Chondrocyte (in vitro differentiated cells): ENCODE results near the gene LZTS2. TPM values are rescaled to one million over a fixed set of nuclear protein-coding genes. Genes with fewer than 3 reads are reported as not detected.
"Not testable (repeated sequence)": the region's sequence is repeated elsewhere in the genome, so short reads cannot be mapped to it uniquely, and the experiment has no call there.

Source experiments
- DNase-seq: peaks from one replicate; pipeline ENCODE4 v3.0.0; 2021; ENCODE audit warnings: mixed read lengths, low spot score
- H3K27ac Mint-ChIP-seq: one replicate; pipeline ENCODE4 v1.8.0; 2021; ENCODE audit warnings: mild to moderate bottlenecking, moderate library complexity, mixed read lengths; ENCODE audit not compliant: unreplicated experiment
- H3K27me3 Mint-ChIP-seq: 2 replicates; pipeline ENCODE4 v1.8.0; 2021; ENCODE audit warnings: low read depth, mixed read lengths
- H3K36me3 Mint-ChIP-seq: 2 replicates; pipeline ENCODE4 v1.8.0; 2021; ENCODE audit warnings: low read depth, mixed read lengths
- H3K4me1 Mint-ChIP-seq: 2 replicates; pipeline ENCODE4 v1.8.0; 2021; ENCODE audit warnings: low read depth, mild to moderate bottlenecking, mixed read lengths
- H3K4me3 Mint-ChIP-seq: one replicate; pipeline ENCODE4 v1.8.0; 2021; ENCODE audit warnings: mild to moderate bottlenecking, moderate library complexity, mixed read lengths; ENCODE audit not compliant: unreplicated experiment
- H3K9me3 Mint-ChIP-seq: 2 replicates; pipeline ENCODE4 v1.8.0; 2021; ENCODE audit warnings: low read depth, mixed read lengths
- total RNA-seq: library from RNA; stranded (reverse); gene quantifications from 3 replicates; pipeline ENCODE4 v1.2.1, GENCODE V29; 2021
- TF ChIP-seq, protein P1 (sequence below): fragments of 200-600 bp; sonication (generic); IDR thresholded peaks from 2 replicates; pipeline ENCODE4 v1.5.0; 2021; ENCODE audit warnings: antibody characterized with exemption, mild to moderate bottlenecking, moderate library complexity

The LZTS2 gene
- total RNA-seq, 1 donor from 2014 or later = 79.4 TPM

DNA sequence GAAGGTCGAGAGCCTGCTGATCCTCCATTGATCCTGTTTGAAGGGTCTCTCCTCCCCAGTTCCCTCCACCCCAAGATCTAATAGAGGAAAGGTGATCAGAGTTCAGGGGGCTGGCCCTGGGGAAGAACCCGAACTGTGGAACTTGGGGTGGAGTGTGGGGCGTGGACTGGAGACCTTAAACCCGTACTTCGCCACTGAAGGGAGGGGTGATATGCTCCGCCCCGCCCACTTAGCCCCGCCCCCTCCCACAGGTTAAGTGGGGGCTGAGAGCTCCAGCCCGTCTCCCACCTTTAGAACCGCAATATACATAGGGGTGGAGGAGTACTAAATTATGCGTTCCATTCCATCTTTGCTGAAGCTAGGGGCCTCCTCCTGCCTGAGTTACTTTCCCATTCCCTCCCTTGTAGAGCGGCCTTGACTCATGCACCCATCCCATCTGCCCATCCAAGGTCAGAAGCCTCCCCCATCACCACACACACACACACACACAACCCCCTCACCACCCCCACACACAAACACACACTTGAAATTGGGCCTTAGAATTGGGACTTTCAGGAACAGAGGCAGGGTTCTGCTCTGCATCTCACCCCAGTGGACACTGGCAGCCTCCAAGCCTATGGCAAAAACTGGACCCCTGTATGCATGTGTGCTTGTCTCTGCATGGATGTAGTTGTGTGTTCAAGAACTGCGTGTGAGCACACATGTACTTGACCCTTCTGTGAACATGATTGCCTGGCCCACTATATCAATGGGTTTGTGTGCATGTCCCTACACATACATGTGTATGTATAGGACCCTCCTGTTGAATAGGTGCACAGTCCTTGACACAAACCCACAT lies 29.3 kb upstream of the LZTS2 start:
- H3K27me3 Mint-ChIP-seq = no peaks in the 10 kb centered on the region
- no peaks in the 10 kb centered on the region for H3K36me3 Mint-ChIP-seq
- DNase-seq = no peak
- no peak overlapping the region for H3K27ac Mint-ChIP-seq
- peak overlapping the region; percentile 70 for H3K4me3 Mint-ChIP-seq
- H3K4me1 Mint-ChIP-seq = peaks cover 12% of the 10 kb centered on the region
- H3K9me3 Mint-ChIP-seq = no peaks in the 10 kb centered on the region
- TF ChIP-seq, protein P1, sequence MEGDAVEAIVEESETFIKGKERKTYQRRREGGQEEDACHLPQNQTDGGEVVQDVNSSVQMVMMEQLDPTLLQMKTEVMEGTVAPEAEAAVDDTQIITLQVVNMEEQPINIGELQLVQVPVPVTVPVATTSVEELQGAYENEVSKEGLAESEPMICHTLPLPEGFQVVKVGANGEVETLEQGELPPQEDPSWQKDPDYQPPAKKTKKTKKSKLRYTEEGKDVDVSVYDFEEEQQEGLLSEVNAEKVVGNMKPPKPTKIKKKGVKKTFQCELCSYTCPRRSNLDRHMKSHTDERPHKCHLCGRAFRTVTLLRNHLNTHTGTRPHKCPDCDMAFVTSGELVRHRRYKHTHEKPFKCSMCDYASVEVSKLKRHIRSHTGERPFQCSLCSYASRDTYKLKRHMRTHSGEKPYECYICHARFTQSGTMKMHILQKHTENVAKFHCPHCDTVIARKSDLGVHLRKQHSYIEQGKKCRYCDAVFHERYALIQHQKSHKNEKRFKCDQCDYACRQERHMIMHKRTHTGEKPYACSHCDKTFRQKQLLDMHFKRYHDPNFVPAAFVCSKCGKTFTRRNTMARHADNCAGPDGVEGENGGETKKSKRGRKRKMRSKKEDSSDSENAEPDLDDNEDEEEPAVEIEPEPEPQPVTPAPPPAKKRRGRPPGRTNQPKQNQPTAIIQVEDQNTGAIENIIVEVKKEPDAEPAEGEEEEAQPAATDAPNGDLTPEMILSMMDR = no peak

DNA sequence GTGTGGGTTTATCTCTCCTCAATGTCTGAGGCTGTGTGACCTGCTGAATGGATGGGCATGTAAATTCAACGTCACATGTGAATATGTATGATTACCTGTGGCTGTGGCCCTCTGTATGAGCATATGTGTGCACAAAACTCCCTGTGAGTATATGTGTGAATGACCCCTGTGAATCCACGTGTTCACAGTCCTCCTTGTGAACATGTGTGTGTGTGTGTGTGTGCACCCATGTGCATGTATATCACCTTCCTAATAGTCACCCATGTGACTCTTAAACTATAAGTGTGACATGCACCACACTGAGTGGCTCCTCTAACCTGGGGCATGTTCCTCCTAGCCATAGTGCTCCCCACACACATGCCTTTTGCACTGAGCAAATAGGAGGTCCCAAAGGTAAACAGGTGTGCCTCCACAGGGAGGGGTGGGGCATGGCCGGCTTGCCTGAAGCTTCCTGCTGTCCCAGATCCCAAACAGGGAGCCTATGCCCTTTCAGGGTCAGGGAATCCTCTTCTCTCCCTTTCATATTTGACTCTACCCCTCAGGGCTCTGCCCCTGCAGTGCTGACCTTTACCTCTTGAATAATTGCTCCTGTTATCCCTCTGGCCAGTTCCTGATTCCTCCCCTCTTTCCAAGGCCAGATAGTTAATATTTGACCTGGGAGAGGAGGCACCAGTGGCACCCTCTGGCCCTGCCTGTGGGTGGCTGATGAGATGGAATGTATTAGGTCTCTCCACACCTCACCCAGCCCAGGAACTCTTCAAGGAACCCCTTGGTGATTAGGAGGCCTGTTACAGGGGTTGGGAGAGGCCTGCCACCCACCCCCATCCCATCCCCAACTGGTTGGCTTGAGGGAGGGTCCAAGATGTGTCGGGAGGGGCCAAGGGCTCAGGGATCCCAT lies 28.4 kb upstream of the LZTS2 start:
- TF ChIP-seq, protein P1 = no peak
- H3K36me3 Mint-ChIP-seq = no peaks in the 10 kb centered on the region
- H3K27me3 Mint-ChIP-seq = no peaks in the 10 kb centered on the region
- no peaks in the 10 kb centered on the region for H3K9me3 Mint-ChIP-seq
- no peak overlapping the region for H3K4me3 Mint-ChIP-seq
- H3K27ac Mint-ChIP-seq = no peak overlapping the region
- peak; percentile 52 for DNase-seq
- H3K4me1 Mint-ChIP-seq = peaks cover 12% of the 10 kb centered on the region

DNA sequence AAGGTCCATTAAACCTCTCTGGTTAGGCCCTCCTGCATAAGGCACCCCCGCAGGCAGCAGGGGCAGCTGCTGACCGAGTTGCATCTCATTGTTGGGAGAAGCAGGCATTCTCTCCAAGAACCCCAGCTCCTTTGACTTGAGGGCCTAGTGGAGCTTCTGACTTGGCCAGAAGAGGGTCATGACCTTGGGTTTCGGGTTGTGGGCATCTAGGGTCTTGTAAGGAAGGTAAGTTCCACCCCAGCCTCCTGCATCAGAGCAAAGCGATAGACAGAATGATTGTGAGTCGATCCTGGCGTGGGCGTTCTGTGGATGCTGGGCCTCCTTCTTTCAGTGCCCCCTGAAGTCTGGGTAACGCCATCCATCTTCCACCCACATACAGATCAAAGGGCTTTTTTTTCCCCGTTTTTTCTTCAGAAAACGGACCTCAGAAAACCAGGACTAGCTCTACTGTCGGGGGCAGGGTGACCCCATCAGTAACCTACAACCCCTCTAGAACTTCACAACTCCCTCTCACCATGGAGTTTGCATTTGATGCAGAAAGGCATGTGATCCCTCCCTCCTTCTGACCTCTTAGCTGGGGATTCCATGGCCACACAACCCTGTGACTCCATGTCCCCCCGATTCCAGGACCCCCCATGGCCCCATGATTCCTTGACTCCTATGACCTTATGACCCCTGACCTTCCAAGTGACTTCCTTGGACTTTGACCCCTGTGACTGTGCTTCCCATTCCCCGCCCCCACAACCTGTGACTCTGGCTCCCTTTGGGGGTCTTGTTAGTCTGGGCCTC lies 27.3 kb upstream of the LZTS2 start:
- Mint-ChIP-seq H3K36me3 (no peaks in the 10 kb centered on the region), H3K9me3 (no peaks in the 10 kb centered on the region), H3K27me3 (no peaks in the 10 kb centered on the region), H3K27ac (no peak overlapping the region), H3K4me3 (no peak overlapping the region), H3K4me1 (peaks cover 12% of the 10 kb centered on the region)
- DNase-seq = no peak
- TF ChIP-seq, protein P1 = no peak

DNA sequence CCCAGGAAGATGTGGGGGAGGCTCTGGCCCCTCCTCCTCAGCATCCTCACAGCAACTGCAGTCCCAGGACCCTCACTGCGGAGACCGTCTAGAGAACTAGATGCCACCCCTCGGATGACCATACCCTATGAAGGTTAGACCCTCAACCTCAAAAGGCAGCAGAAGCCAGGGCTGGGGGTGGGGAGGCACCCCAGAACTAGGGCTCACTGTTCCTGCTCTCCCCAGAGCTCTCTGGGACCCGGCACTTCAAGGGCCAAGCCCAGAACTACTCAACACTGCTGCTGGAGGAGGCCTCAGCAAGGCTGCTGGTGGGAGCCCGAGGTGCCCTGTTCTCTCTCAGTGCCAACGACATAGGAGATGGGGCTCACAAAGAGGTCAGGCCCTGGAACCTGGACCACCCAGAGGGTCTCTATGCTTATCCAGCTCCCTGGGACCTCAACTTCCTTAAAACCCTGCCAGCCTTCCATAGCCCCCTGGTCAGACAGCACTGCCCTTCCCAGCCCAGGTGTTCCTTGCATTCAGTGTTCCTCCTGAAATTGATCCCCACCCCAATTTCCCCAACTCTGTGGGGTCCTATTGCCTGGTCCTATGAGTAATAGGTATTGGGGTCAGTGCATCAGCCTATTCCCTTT lies 26.6 kb upstream of the LZTS2 start:
- Mint-ChIP-seq H3K9me3 (no peaks in the 10 kb centered on the region), H3K36me3 (no peaks in the 10 kb centered on the region), H3K27me3 (no peaks in the 10 kb centered on the region), H3K4me1 (peaks cover 12% of the 10 kb centered on the region), H3K4me3 (no peak overlapping the region), H3K27ac (no peak overlapping the region)
- no peak for DNase-seq
- TF ChIP-seq, protein P1 = no peak

DNA sequence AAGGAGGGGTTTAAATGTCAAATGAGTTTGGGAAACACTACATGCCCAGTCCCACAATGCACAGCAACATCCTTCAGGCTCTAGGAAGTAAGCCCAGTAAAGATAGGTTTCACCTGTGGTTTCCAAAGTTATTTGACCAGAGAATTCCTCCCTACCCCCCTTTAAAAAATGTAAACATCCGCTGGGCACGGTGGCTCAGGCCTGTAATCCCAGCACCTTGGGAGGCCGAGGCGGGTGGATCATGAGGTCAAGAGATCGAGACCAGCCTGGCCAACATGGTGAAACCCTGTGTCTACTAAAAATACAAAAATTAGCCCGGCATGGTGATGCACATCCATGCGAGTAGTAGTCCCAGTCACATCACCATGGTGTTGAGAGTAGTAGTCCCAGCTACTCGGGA lies 24.2 kb upstream of the LZTS2 start:
- DNase-seq = peak; percentile 9
- H3K36me3 Mint-ChIP-seq, H3K27ac Mint-ChIP-seq, H3K27me3 Mint-ChIP-seq, H3K9me3 Mint-ChIP-seq, H3K4me3 Mint-ChIP-seq, H3K4me1 Mint-ChIP-seq: not testable (repeated sequence)
